NT2/D1 (cell line): ENCODE data around the gene TTLL7.

ENCODE experiments used
- SUZ12 ChIP-seq: IDR thresholded peaks from 2 replicates; pipeline ENCODE4 v1.6.1; 2011; ENCODE audit not compliant: insufficient read length, insufficient read depth; ENCODE audit errors: extremely low read depth
- YY1 ChIP-seq: IDR thresholded peaks from 2 replicates; pipeline ENCODE4 v1.6.1; 2011; ENCODE audit not compliant: insufficient read length, insufficient read depth
- ZNF274 ChIP-seq: IDR thresholded peaks from 2 replicates; pipeline ENCODE4 v1.6.1; 2011; ENCODE audit warnings: mild to moderate bottlenecking, low read depth, low read length

- TF ChIP-seq ZNF274: no peak
- TF ChIP-seq SUZ12: no peak
- TF ChIP-seq YY1: no peak
Observed at GRCh38 chr1:83905315-83905907, 93.5 kb downstream of the TTLL7 start.
